Measurements from ENCODE around the gene ADAMTS1.

The ADAMTS1 gene

DNA sequence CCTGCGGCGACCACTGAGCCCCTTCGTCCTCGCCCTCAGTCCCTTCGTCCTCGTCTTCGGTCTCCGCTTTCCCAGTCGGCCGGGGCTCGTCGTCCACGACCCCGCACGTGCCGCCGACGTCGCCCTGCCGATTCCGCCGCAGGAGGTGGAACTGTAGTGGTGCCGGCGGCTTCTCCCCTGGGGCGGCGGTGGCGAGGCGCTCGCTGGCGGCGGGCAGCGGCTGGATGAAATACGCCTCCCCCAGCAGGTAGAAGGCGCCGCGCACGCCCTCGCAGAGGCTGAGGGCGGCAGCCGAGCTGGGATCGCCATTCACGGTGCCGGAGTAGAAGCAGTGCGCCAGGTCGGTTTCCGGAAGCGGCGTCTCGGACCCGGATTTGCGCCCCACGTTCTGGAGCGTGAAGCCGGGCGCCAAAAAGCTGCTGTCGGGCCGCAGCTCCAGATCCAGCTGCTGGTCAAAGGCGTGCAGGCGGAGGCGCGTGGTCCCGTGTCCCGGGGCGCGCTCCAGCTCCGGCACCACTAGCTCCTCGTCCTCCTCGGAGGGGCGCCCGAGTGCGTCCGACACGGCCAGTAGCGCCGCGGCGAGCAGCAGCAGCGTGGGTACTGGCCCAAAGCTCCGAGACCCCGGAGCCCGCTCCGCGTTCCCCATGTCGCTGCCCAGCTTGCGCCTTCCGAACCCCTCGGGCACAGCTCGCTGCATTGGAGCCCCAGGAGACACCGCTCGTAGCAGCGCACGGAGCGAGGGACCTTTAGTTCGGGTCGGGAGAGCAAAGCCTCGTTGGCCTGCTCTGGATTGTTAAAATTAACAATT, 747 bp downstream of the ADAMTS1 start:
- DNase-seq: peak in 1 of 2 donors; percentile 24

DNA sequence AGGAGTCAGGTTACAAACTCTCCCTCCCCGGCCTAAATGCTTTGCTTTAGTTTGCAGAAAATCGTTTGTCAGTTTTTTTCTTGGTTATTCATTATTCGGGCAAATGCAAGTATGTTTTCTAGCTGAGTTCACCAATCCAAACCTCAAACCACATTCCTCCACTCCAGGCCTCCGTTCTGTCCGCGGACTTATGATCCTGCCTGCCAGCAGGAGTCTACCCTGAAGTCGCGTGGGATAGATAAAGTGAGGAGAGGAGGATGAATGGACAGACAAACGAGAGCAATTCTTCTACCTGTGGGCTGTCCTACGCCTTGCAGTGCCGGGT, 1.3 kb downstream of the ADAMTS1 start:
- DNase-seq: no peak

DNA sequence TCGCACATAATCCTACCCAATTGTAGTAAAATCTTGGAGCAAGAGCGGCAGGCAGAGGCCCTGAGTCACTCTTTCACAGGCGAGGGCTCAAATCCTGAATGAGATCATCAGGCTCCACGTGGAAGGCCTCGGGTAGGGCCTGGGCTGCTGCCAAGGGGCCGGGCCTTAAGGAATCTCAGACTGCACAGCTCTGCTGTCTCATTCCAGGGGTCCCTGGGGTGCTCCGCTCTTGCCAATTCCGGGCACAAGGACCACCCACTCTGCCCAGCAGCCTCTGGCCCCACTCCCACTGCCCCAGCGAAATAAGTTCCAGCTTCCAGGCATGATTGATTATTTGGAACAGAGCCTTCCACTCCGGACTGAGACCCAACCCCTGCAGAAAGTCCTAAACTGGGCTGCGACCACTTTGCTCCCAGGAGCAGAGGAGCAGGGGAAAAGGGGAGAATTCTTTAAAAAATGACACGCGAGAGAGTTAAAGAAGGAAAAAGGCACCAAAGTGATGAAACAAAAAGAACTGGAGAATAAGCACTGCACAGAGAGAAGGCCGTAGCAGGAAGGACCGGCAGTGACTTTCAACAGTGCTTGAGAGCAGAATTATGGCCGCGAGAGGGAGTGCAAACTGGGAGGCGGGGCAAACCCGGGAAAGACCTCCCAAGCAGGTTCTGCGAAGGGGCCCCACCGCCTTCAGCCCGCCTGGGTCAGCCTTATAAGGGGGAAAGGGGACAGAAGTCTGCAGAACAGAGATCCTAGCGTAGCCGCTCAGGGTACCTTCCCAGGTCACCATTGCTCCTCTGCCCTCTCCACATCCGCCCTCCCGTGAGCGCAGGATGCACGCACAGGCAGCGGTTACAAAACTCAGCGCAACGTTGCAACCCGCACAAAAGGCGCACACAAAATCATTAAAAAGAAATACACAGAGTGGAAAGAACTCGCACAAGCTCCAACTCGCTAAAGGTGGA, 2.0 kb downstream of the ADAMTS1 start:
- DNase-seq: peak in 1 of 2 donors; percentile 21

DNA sequence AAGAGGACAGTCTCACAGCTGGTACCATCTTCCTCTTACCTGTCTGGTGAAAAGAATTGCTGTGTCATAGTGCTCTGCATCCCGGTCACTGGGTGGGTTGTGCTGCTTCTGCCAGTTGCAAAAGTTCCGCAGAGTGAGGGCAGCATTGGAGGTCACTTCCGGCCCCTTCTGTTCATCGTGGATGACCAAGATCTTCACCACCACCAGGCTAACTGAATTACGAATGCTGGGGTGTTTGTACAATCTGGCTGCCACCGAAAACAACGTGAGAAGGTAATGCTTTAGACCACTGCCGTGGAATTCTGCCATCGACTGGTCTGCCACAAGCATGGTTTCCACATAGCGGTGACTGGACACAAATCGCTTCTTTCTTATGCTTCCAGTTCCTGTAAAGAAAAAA, 2.9 kb downstream of the ADAMTS1 start:
- no peak for DNase-seq

DNA sequence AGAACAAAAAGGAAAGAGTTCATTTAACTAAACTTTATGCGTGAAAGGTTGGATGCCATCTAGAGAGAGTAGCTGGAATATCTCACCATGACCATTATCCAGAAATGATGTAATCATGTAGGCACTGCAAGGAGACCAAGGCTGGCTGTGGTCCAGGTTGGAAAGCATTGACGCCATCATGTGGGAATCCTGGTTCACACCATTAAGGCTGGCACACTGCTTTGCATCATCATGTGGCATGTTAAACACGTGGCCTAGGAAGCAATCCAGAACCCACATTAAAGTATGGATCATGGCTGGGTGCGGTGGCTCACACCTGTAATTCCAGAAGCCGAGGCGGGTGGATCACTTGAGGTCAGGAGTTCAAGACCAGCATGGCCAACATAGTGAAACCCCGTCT, 4.3 kb downstream of the ADAMTS1 start:
- no peak for DNase-seq

DNA sequence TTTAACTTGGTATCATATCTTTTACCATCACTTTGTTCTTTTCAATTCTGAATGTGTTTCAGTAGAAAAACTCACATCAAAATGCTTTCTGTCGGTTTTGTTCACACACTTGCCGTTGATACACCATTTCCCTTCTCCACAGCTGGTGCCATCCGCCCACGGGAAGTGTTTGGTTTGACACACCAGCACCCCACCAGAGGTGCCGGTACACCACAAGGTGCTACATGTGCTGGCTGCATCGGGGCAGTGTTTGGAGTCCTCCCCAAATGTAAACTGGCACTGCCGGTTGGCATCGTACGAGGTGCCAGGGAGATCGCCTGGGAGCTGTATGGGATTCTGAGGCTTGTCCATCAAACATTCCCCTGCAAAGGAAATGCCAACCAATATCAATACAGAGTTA, 5.0 kb downstream of the ADAMTS1 start:
- no peak for DNase-seq

DNA sequence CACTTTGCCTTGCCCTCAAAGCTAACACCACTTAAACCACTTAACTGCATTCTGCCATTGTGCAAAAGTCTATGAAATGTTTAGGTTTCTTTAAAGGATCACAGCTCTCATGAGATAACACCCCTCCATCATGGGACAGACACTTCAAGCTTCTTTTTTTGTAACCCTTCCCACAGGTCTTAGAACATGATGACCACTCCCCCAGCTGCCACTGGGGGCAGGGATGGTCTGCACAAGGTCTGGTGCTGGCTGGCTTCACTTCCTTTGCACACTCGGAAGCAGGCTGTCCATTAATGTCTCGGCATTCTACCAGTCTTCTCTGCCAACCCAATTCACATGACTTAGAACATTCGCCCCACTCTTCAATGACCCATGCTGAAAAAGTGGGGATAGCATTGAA, 7.7 kb downstream of the ADAMTS1 start:
- no peak for DNase-seq

DNA sequence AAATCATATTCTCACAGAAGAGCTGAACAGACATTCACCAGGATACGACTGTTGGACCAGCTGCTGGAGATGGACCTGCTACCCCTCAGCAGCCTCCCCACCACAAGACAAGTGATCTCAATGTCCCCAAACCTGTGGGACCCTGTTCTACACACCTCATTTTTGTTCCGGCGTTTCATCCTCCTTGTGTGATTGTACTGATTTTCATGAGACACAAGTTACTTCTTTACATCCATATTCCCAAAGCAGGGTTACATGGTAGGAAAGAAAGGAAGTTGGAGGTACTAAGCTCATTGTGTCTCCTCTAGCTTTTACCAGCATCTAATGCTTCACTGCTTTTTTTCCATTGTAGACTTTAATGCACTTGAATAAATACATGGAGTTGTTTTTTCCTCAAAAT, 8.7 kb downstream of the ADAMTS1 start:
- DNase-seq: no peak

DNA sequence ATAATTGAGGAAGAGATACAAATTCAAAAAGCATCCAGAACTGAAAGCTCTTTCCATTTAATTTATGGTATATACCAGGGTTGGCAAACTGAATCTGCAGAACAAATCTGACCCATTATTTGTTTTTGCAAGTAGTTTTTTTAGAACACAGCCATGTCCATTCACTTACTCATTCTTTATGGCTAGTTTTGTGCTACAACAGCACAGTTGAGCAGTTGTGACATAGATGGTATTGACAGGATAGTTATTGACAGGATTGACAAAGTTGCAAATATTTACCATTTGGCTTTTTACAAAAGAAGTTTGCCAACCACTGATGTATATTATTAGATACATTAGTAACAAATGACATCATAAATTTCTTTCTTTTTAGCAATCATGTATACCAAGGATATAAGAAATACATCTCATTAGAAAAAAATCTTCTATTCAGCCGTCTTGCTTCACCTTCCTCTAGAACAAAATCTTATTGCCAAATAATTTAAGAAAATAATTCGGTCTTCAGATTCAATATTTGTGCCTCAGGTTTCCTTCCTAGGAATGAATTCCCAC, 9.4 kb downstream of the ADAMTS1 start:
- no peak for DNase-seq

DNA sequence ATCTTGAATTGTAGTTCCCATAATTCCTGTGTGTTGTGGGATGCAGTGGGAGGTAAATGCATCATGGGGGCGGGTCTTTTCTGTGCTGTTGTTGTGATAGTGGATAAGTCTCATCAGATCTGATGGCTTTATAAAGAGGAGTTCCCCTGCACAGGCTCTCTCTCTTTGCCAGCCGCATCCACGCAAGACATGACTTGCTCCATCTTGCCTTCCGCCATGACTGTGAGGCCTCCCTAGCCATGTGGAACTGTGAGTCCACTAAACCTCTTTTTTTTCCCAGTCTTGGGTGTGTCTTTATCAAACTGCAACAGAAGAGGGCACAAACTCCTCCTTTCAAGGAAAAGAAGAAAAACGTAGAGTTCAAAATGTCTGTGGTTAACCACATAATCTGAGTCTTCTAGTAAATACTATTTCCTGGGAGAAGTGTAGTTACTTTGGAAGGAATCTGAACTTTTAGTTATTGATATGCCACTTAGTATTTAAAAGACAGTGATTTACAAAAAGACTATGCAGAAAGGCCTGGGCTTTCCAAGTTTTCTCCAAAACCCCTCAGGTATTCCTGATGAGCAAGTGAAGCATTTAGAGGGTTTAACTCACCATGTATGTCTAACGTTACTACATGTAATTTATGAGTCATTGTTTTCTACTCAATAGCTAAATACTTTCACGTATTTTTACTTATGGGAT, 10.0 kb downstream of the ADAMTS1 start:
- DNase-seq: no peak

DNA sequence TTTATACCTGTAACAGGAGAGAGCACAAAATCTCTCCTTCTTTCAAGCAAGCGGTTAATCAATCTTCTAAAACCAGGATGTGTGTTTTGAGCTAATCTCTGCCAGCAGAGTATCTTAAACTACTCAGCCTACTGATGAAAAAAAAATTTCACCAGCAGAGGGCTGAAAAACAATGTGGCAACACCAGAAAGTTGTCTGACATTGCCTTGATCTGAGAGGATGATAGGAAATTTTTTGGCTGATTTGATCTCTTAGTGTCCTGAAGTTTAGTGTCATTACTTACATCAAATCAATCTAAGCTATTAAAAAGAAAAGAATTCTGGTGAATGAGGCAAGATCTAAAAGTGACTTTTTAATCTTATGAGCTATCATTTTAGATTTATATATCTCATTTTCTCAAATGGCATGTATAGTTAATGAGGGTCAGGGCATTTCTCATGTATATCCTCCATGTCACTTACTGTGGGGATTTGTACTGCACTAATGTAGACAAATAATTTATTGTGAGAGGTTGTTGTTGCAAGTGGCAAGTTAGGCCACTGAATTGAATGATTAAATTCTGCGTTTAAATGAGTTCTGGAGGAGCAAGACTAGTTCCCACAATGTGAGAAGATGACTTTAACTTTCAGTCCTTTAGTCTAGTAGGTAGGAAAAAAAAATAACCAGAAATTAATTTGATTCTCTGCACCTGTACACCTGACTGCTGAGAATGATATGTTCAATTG, 10.9 kb downstream of the ADAMTS1 start:
- DNase-seq: no peak

DNA sequence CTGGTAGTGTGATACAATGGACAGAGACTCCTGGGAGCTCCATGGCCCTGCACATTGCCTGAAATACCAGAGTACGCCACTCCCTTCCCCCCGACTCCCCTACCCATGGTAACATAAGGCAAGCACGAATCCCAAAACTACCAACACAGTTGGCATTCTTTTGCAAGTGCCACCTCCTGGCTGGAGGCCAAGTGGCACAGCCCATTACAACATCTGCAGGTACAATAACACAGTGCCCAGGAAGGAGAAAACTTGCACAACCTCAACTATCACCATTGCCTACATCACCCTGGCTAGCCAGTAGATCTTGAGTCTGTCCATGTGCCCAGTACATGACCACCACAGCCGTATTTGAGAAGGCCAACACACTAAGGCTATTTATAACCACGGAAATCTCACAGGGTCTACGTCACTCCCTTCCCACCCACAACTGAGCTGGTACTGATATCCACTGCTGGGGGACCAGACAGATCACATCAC, 11.7 kb downstream of the ADAMTS1 start:
- DNase-seq: no peak

DNA sequence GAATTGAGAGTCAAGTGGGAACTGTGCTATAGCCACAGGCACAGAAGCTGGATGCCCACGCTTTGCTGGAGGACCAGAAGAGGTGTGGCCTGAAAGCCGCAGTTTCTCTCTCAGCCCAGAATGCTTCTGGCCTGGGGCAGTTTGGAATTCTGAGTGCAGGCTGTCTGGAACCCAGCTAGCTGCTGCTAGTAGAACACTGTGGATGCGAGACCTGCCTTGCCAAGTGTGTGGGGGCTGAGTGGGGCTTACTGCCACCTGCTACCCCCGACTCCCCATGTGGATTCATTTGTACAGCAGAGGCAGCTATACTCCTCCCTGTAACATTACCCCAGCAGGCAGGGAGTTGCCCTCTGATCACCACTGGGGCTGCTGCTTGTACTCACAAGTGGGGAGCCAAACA, 12.2 kb downstream of the ADAMTS1 start:
- no peak for DNase-seq

DNA sequence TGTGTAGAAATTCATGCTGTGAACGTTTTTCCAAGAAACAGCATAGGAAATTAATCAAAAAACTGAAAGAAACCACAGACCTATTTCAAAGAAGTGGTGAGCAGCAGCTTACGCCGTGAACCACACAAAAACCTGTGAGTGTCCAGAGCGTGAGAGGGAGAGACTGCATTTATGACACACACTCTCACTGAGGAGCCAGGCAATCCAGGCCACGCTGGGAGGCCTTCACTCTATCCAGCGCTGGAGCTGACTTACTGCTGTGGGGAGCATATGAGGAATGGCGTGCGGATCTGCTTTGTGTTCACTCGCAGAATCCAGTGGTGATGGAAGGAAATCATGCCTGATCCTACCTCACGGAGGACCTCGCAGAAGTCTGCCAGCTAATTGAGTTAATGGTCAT, 12.7 kb downstream of the ADAMTS1 start:
- DNase-seq: no peak

DNA sequence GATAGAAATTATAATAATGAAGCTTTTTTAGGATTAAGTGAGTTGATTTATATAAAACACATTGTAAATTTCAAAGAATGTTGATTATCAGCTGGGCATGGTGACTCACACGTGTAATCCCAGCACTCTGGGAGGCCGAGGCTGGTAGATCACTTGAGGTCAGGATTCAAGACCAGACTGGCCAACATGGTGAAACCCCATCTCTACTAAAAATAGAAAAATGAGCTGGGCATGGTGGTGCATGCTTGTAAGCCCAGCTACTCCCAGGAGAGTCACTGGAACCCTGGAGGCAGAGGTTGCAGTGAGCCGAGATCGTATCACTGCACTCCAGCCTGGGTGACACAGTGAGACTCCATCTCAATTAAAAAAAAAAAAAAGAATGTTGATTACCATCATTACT, 18.4 kb downstream of the ADAMTS1 start:
- no peak for DNase-seq

DNA sequence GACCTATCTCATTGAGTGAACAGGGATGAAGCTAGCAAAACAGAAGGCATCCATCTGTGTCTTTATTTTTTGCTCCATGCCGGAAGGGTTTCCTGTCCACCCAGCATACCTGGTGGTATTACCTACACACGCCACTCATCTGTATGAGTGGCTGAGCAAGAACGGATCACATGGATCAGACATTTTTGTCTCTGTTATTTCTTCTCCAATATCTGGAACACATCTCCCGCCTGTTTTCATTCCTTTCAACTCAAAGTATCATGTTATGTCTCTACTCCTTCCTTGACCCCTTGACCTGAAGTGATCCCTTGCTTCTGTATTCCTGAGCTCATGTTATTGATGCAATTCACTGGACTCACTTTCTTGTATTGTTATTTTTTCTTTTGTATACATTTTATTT, 24.7 kb downstream of the ADAMTS1 start:
- no peak for DNase-seq

DNA sequence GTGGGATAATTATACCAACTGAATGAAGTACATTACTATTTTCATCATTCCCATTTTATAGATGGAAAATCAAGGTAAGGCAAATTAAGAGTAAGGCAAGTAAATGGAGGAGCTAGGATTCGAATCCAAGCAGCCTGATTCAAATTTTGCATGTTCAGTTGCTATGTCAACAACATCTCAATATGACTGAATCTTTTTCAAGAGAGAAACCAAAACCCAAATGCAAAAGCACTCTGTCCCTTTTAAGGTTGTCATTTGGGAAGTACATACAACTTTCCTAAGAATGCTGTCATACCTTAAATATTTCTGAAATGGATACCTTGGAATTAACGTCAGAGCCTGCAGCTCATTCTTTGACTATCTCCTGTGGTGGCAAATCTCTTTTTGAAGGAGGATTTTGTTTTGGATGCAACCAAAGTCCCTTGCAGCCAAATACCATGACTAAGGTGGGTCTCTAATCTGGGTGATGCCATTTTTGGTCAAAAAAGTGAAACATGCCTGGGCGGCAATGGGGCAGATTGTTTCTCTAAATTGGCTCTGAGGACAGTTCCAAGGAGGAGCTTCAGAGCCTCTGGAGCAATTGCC, 25.4 kb downstream of the ADAMTS1 start:
- DNase-seq: no peak

DNA sequence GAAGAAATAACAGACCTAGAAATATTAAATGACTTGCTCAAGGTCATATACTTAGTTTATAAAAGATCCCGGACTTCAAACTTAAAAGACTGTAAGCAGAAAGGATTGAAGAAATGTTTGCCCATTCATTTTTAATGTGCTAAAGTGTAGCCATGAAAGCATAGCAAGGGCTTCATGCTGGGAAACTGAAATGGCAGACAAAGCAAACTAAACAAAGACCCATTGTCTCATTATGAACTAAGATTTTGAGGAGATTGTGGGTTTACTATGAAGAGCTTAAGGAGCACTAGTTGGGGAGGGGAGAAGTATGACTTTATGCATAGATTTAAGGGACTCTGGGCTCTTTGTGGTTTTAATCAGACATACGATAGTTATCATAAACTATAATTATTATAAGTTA, 26.3 kb downstream of the ADAMTS1 start:
- DNase-seq: no peak

DNA sequence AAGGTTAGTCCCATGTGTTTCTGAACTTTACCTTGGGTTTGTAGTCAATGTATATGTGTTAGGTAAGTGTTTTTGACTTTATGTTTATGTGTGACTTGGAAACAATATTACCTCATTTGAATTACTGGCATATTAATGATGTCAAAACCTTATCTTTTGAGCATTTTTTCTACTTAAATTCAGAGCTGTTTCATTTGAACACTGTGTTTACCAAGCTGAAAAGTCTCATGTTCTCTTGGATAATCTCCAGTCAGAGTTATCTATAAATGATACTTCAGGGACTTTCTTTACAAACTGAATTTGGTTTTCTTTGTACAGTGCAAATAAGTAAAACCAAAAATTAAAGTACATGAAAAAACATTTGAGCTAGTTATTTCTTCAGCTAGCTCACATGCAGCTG, 30.0 kb downstream of the ADAMTS1 start:
- DNase-seq: no peak

DNA sequence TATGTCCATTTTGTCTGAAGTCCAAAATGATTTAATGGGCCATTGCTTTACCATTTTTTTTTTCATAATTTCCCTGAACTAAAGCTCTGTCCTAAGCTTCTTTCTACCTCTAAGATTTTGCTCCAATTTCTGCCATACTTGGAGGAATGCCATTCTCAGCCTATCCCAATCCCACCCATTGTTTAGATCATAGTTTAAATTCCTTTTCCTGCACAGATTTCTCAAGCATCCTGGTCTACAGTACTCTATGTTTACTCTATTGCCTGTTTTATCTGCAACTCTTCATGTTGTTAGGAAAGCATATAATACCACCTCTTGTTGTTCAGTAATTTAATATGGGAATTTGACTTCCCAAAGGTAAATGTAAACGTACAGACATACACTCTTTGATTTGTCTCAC, 30.8 kb downstream of the ADAMTS1 start:
- DNase-seq: no peak

DNA sequence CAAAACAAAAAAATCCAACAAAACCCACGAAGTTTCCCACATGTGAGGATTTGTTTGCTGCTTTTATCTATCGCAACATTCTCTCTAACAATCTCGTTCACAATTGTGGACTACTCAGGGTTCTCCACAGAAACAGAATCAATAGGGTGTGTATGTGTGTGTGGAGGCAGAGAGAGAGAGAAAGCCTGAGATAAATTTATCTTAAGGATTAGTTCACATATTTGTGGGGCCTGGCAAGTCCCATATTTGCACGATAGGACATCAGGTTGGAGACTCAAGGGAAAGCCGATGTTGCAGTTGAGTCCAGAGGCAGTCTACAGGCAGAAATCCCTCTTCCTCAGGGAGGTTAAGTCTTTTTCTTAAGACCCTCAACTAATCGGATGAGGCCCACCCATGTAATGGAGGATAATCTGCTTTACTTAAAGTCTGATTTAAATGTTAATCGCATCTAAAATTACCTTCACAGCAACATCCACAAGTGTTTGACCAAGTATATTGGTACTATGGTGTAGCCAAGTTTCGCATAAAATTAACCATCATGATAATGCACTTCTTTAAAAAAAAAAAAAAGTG, 31.7 kb downstream of the ADAMTS1 start:
- no peak for DNase-seq

DNA sequence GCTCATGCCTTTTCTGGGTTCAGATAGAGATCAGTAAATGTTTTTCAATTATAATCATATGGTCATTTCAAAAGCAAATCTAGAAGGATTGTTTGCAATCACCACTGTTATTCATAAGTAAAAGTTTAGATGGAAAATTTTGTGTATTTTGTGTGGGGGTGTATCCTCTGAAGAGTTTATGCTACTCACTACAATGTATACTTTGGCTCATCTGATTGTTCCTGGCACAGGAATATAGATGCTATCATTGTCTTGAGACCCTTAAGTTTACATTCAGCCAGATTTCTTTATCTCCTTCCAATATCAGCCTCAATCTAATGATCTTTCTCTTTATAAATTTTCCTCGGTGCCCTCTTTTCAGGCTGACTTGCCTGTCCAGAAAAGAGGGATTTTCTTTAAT, 33.0 kb downstream of the ADAMTS1 start:
- no peak for DNase-seq

Measured in stimulated activated CD4-positive, alpha-beta T cell treated with anti-CD3 and anti-CD28 coated beads, Interleukin-2, amount 100 ng/mL, for 24 hours (primary cell).